ENCODE data around the gene SNX7.

- TF ChIP-seq ZNF565 (CRISPR knock-in tag; conservative IDR thresholded peaks at IDR 0.05; ENCODE audit: low read depth) (no peak), ZC3H10 (CRISPR knock-in tag; IDR thresholded peaks at IDR 0.05) (no peak), SNAI2 (CRISPR knock-in tag; IDR thresholded peaks at IDR 0.05) (no peak)
These were observed 46.0 kb downstream of the SNX7 start for GRCh38 chr1:98707556-98707955.
